CD4-positive, CD25-positive, alpha-beta regulatory T cell (primary cell): ENCODE results near the gene SCN4A. TPM values are rescaled to one million over a fixed set of nuclear protein-coding genes. Genes with fewer than 3 reads are reported as not detected.
"Not testable (repeated sequence)": the region's sequence is repeated elsewhere in the genome, so short reads cannot be mapped to it uniquely, and the experiment has no call there.

Experiments
- ATAC-seq, 2 donors: fragments of 150-1000 bp; cut with Tn5 transposase; one replicate each; pipeline ENCODE4 v1.10.0; 2021; ENCODE audit warnings: low read depth in 2 of 2, moderate number of reproducible peaks in 2 of 2, moderate library complexity in 1 of 2
- DNase-seq, 3 donors: peaks; one replicate each; pipeline versions ENCODE4 v3.0.0 to v3.0.0-alpha.2; 2012 to 2022; ENCODE audit warnings: mixed read lengths in 1 of 3
- H3K27ac ChIP-seq: one replicate; pipeline ENCODE4 v1.7.0; 2013; ENCODE audit warnings: mild to moderate bottlenecking, low read length; ENCODE audit not compliant: insufficient read depth, poor library complexity, severe bottlenecking
- H3K27me3 ChIP-seq: one replicate; pipeline ENCODE4 v1.7.0; 2013; ENCODE audit warnings: low read length; ENCODE audit not compliant: control insufficient read depth, insufficient read depth
- H3K36me3 ChIP-seq: one replicate; pipeline ENCODE4 v1.7.0; 2013; ENCODE audit warnings: mild to moderate bottlenecking, low read length, moderate library complexity; ENCODE audit not compliant: control insufficient read depth, insufficient read depth
- H3K4me1 ChIP-seq: 2 replicates; pipeline ENCODE4 v1.7.0; 2013; ENCODE audit warnings: mild to moderate bottlenecking, low read length; ENCODE audit not compliant: insufficient read depth, control insufficient read depth, poor library complexity, severe bottlenecking
- H3K4me3 ChIP-seq: one replicate; pipeline ENCODE4 v1.7.0; 2013; ENCODE audit warnings: low read depth, mild to moderate bottlenecking, low read length, moderate library complexity
- H3K9me3 ChIP-seq, 2 experiments: 1 replicate in 1 of 2; 2 replicates in 1 of 2; pipeline ENCODE4 v1.7.0; 2013; ENCODE audit warnings: low read length in 2 of 2, mild to moderate bottlenecking in 1 of 2, moderate library complexity in 1 of 2; ENCODE audit not compliant: control insufficient read depth in 2 of 2
- H3K27ac Mint-ChIP-seq, 3 donors: one replicate each; pipeline ENCODE4 v1.8.0; 2020 to 2022; ENCODE audit warnings: mild to moderate bottlenecking in 3 of 3, mixed read lengths in 3 of 3, moderate library complexity in 2 of 3
- H3K27me3 Mint-ChIP-seq: one replicate; pipeline ENCODE4 v1.8.0; 2022; ENCODE audit warnings: mild to moderate bottlenecking, mixed read lengths
- H3K36me3 Mint-ChIP-seq: one replicate; pipeline ENCODE4 v1.8.0; 2020; ENCODE audit warnings: mixed read lengths
- H3K4me1 Mint-ChIP-seq, 4 donors: one replicate each; pipeline ENCODE4 v1.8.0; 2020 to 2022; ENCODE audit warnings: mixed read lengths in 4 of 4, mild to moderate bottlenecking in 1 of 4
- H3K4me3 Mint-ChIP-seq, 4 donors: one replicate each; pipeline ENCODE4 v1.8.0; 2020 to 2022; ENCODE audit warnings: mild to moderate bottlenecking in 4 of 4, mixed read lengths in 4 of 4, moderate library complexity in 3 of 4
- H3K9me3 Mint-ChIP-seq, 7 donors: one replicate each; pipeline ENCODE4 v1.8.0; 2020 to 2022; ENCODE audit warnings: mixed read lengths in 7 of 7, mild to moderate bottlenecking in 3 of 7, moderate library complexity in 2 of 7
- polyA plus RNA-seq, 4 donors: library from polyadenylated mRNA; unstranded; fragments of 300-500 nt; fragmentation: Illumina TruSeq; gene quantifications; one replicate each; pipeline ENCODE4 v1.2.3, GENCODE V29; 2021
- total RNA-seq: library from RNA; stranded (reverse); gene quantifications from one replicate; pipeline ENCODE4 v1.2.3, GENCODE V29; 2022

SCN4A gene
- total and polyA plus RNA-seq, 5 donors from 2014 or later, result not detected

GRCh38 chr17:63896524-63897354, 76.0 kb downstream of the SCN4A start, which contains the start of gene CSH1:
Gene CSH1, minus strand, starts transcription at chr17:63896574. Its CDS starts 63 bp downstream, at chr17:63896511.
- not testable (repeated sequence) for DNase-seq, H3K4me1 Mint-ChIP-seq, H3K27me3 Mint-ChIP-seq, H3K4me3 ChIP-seq, H3K27me3 ChIP-seq, H3K27ac ChIP-seq, H3K36me3 ChIP-seq, H3K9me3 Mint-ChIP-seq, H3K9me3 ChIP-seq, H3K4me1 ChIP-seq, H3K4me3 Mint-ChIP-seq, H3K36me3 Mint-ChIP-seq, ATAC-seq
- H3K27ac Mint-ChIP-seq, result peak within 1 kb of the TSS in 1 of 3 donors; percentile 43

DNA sequence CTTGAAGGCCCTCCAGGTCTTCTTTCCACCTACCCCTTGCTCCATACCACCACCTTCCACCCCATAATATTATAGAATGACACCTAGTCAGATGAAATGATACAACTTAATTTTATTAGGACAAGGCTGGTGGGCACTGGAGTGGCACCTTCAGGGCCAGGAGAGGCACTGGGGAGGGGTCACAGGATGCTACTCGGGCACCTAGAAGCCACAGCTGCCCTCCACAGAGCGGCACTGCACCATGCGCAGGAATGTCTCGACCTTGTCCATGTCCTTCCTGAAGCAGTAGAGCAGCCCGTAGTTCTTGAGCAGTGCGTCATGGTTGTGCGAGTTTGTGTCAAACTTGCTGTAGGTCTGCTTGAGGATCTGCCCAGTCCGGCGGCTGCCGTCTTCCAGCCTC, 77.9 kb downstream of the SCN4A start:
- not testable (repeated sequence) for H3K36me3 ChIP-seq, H3K9me3 ChIP-seq, H3K4me3 ChIP-seq, H3K4me3 Mint-ChIP-seq, H3K27me3 ChIP-seq, H3K27ac ChIP-seq, ATAC-seq, H3K9me3 Mint-ChIP-seq, H3K27me3 Mint-ChIP-seq, H3K36me3 Mint-ChIP-seq, H3K27ac Mint-ChIP-seq, H3K4me1 ChIP-seq, DNase-seq, H3K4me1 Mint-ChIP-seq

DNA sequence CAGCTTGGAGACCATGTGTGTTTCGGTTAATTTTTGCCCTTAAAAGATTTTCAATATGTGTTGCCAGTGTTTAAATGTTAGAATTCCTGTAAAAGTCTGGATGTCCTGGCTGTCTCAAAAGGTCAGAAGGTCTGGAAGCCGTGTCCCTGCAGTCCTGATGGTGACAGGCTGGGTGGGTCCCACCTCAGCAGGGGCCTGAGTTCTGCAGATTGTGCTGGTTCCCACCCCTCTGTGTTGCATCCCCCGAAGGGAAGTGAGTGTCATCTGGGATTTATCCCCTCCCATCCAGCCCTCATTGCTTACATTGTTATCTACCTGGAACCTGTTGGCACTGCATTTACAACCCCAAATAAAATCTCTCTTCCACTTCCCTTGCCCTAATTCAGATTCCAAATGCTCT, 78.7 kb downstream of the SCN4A start:
- ATAC-seq, H3K4me3 Mint-ChIP-seq, DNase-seq, H3K9me3 ChIP-seq, H3K4me3 ChIP-seq, H3K4me1 ChIP-seq, H3K27ac Mint-ChIP-seq, H3K9me3 Mint-ChIP-seq, H3K27me3 Mint-ChIP-seq, H3K36me3 ChIP-seq, H3K36me3 Mint-ChIP-seq, H3K27me3 ChIP-seq, H3K4me1 Mint-ChIP-seq, H3K27ac ChIP-seq: not testable (repeated sequence)

DNA sequence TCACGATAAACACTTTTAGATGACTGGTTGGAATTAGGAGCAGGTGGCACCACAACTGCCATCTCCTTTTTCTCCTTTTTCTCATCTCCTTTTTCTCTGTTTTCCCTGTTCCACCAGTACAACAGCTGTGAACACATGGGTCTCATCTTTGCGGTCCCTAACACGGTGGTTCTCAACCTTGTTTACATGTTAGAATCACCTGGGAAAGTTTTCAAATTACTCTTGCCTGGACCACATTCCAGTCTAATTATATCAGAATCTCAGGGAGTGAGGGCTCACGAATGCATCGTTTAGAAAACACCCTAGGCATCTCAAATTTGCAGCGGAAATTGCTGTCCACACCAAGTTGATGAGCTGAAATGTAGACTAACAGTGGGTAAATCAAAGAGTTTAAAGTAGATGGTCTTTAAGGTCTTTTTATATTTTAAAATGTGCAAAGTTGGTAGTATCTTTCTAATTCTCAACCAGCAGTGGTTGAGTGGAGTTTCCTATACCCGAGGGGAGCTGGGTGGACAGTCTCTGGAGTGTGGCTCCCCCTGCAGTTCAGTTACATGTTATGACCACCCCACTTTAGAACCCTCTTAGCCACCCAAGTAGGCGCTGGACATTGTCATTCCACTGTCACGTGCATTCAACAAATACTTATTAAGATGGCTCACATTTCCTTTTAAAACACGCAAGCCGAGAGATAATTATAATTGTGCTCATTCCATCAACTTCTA, 80.2 kb downstream of the SCN4A start:
- ATAC-seq, H3K4me3 ChIP-seq, H3K36me3 ChIP-seq, H3K36me3 Mint-ChIP-seq, H3K9me3 Mint-ChIP-seq, H3K4me1 Mint-ChIP-seq, H3K4me3 Mint-ChIP-seq, H3K4me1 ChIP-seq, DNase-seq, H3K27me3 ChIP-seq, H3K9me3 ChIP-seq, H3K27ac ChIP-seq: not testable (repeated sequence)
- peak overlapping the region in 1 of 3 donors; percentile 3 for H3K27ac Mint-ChIP-seq
- H3K27me3 Mint-ChIP-seq, result peaks cover 15% of the 10 kb centered on the region

DNA sequence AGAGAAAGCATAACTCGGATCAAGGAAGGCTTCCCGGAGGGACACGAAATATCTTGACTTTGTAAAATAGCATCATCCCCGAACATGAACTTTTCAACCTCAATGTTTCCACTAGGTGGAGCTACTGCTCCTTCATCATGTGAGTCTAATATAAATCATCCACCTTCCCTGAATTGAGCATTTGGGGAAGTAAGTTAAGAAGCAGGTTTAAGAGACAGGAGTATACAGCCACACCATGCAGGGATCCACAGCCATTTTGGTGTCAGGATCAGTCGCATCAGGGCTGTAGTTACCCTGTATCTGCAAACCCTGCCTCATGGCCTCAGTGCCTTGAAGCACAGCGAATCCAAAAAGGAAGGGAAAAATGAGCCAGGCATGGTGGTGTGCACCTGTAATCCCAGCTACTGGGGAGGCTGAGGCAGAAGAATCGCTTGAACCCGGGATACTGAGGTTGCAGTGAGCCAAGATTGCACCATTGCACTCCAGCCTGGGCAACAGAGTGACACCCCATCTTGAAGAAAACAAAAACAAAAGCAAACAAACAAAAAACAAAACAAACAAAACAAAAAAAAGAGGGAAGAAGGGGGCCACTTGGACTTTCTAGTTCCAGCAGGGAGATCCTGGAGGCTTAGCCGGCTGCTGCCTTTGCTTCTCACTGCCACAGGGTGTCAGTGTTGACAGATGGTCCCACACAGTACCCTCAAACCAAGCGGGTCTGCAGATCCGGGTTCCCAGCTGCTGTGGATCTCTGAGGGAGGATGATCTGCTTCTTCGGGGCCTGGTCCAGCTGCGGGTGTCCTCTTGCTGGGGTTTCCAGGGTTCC, 83.5 kb downstream of the SCN4A start:
- H3K4me3 Mint-ChIP-seq, result not testable (repeated sequence)

More for the DNA sequence above, 83.5 kb downstream of the SCN4A start:
- H3K9me3 ChIP-seq, H3K27ac Mint-ChIP-seq, H3K27ac ChIP-seq, H3K4me1 ChIP-seq, H3K4me3 ChIP-seq, H3K36me3 ChIP-seq, H3K9me3 Mint-ChIP-seq, H3K36me3 Mint-ChIP-seq, H3K27me3 ChIP-seq, H3K4me1 Mint-ChIP-seq: not testable (repeated sequence)
- peaks cover 30% of the 10 kb centered on the region for H3K27me3 Mint-ChIP-seq
- ATAC-seq (peak; percentile 44 to 55), DNase-seq (peak in 2 of 3 donors; percentile 26 to 35)

Other genes starting within 250 kb of the SCN4A start
- 47.8 TPM for gene STRADA, start 231.1 kb downstream of the SCN4A start, total RNA-seq
- gene STRADA, start 231.1 kb downstream of the SCN4A start, polyA plus RNA-seq, result 10 to 100 TPM; 20.0 to 31.9 (median 22.2) TPM
- gene CCDC47, start 199.3 kb downstream of the SCN4A start, total RNA-seq, result 35.4 TPM
- 10 to 100 TPM; 35.7 to 47.9 (median 41.3) TPM for gene CCDC47, start 199.3 kb downstream of the SCN4A start, polyA plus RNA-seq
- 94.3 TPM for gene DDX42, start 198.7 kb downstream of the SCN4A start, total RNA-seq
- 10 to 100 TPM in 2 of 4 donors, 1 to 10 TPM in 2; 8.2 to 14.7 (median 11.4) TPM for gene DDX42, start 198.7 kb downstream of the SCN4A start, polyA plus RNA-seq
- gene PSMC5, start 145.5 kb downstream of the SCN4A start, total RNA-seq, result 84.8 TPM
- 100 to 1,000 TPM; 140 to 222 (median 169) TPM for gene PSMC5, start 145.5 kb downstream of the SCN4A start, polyA plus RNA-seq
- 39.4 TPM for gene FTSJ3, start 145.3 kb downstream of the SCN4A start, total RNA-seq
- 10 to 100 TPM; 19.9 to 25.0 (median 23.1) TPM for gene FTSJ3, start 145.3 kb downstream of the SCN4A start, polyA plus RNA-seq
- gene SMARCD2, start 130.2 kb downstream of the SCN4A start, total RNA-seq, result 132 TPM
- 100 to 1,000 TPM; 104 to 149 (median 113) TPM for gene SMARCD2, start 130.2 kb downstream of the SCN4A start, polyA plus RNA-seq
- 3.8 TPM for gene CSH2, start 99.2 kb downstream of the SCN4A start, total RNA-seq
- not detected for gene CSH2, start 99.2 kb downstream of the SCN4A start, polyA plus RNA-seq
- gene GH2, start 91.0 kb downstream of the SCN4A start, total RNA-seq, result not detected
- not detected for gene GH2, start 91.0 kb downstream of the SCN4A start, polyA plus RNA-seq
- 11.7 TPM for gene CSH1, start 76.3 kb downstream of the SCN4A start, total RNA-seq
- not detected for gene CSH1, start 76.3 kb downstream of the SCN4A start, polyA plus RNA-seq
- not detected for gene CSHL1, start 61.7 kb downstream of the SCN4A start, total RNA-seq
- not detected for gene CSHL1, start 61.7 kb downstream of the SCN4A start, polyA plus RNA-seq
- not detected for gene GH1, start 54.1 kb downstream of the SCN4A start, total RNA-seq
- under 1 TPM in 1 of 4 donors, not detected in 3; 0.50 TPM for gene GH1, start 54.1 kb downstream of the SCN4A start, polyA plus RNA-seq
- gene CD79B, start 40.6 kb downstream of the SCN4A start, total RNA-seq, result 31.4 TPM
- 10 to 100 TPM; 59.0 to 85.1 (median 67.9) TPM for gene CD79B, start 40.6 kb downstream of the SCN4A start, polyA plus RNA-seq
- gene PRR29, start 25.4 kb upstream of the SCN4A start, total RNA-seq, result 0.52 TPM
- 1 to 10 TPM; 3.9 to 6.9 (median 6.2) TPM for gene PRR29, start 25.4 kb upstream of the SCN4A start, polyA plus RNA-seq
- 106 TPM for gene ICAM2, start 47.7 kb upstream of the SCN4A start, total RNA-seq
- 100 to 1,000 TPM; 465 to 625 (median 548) TPM for gene ICAM2, start 47.7 kb upstream of the SCN4A start, polyA plus RNA-seq
- gene ERN1, start 157.2 kb upstream of the SCN4A start, total RNA-seq, result 96.7 TPM
- 10 to 100 TPM; 30.2 to 39.3 (median 35.1) TPM for gene ERN1, start 157.2 kb upstream of the SCN4A start, polyA plus RNA-seq